Dermis blood vessel endothelial cell (primary cell): ENCODE data around the gene RIN3. TPM values are rescaled to one million over a fixed set of nuclear protein-coding genes. Genes with fewer than 3 reads are reported as not detected.

Experiments used
- DNase-seq: peaks from one replicate; pipeline ENCODE4 v3.0.0; 2010
- total RNA-seq: library from RNA; depleted of rRNA; stranded (reverse); fragments of >200 nt; gene quantifications from 2 replicates; pipeline ENCODE4 v1.2.3, GENCODE V29; 2014

RIN3 gene
- total RNA-seq, 1 donor from 2014 or later, result 11.1 TPM

DNA sequence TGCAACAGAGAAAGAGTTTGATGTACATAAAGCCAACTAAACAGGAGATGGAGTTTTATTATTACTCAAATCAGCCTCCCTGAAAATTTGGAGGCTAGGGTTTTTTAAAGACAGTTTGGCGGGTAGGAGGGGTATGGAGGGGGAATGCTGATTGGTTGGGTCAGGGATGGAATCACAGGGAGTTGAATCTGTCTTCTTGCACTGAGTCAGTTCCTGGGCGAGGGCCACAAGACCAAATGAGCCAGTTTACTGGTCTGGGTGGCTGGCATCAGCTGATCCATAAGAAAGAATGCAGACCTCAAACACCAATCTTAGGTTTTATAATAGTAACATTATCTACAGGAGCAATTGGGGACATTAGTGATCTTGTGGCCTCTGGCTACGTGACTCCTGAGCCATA, 64.9 kb downstream of the RIN3 start:
- no peak for DNase-seq

DNA sequence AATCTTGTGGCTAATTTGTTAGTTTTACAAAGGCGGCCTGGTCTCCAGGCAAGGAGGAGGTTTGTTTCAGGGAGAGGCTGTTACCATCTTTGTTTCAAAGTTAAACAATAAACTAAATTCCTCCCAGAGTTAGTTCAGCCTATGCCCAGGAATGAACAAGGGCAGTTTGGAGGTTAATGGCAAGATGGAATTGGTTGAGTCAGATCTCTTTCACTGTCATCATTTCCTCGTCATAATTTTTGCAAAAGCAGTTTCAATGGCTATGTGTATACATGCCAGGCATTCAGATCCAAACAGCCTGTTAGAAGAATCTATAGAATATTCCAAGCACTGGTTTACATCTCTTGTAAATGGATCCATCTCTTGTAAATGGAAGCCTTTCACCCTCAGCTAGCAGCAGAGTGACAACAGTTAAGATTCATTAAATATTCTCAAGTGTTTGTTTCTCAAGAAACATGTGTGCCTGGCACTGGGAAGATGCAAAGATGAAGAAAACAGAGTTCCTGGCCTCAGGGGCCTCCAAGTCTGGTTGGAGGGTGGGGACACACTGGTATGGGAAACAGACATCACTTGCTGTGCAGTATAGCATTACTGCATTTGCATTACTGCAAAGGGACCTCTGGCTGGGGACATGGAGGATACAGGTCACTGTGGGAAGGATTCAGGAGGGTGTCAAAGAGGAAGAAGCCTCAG, 65.8 kb downstream of the RIN3 start:
- no peak for DNase-seq

DNA sequence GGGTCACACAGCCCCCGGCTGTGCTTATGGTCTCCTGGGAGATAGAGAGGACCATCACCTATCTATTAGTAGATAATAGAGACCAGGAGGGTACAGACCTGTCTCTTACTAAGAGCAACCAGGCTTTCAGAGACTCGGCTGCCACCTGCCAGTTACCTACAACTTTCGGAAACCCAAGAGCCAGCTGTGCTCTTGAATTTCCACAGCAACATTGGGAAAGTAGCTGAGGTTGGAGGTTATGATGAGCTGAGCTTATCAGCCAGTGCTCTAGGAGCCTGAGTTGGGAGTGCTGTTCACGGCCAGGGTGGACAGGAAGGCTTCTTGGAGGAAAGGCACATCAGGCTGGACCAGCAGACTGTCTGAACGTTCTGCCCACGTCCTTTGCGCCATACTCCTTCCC, 67.6 kb downstream of the RIN3 start:
- DNase-seq, result no peak

DNA sequence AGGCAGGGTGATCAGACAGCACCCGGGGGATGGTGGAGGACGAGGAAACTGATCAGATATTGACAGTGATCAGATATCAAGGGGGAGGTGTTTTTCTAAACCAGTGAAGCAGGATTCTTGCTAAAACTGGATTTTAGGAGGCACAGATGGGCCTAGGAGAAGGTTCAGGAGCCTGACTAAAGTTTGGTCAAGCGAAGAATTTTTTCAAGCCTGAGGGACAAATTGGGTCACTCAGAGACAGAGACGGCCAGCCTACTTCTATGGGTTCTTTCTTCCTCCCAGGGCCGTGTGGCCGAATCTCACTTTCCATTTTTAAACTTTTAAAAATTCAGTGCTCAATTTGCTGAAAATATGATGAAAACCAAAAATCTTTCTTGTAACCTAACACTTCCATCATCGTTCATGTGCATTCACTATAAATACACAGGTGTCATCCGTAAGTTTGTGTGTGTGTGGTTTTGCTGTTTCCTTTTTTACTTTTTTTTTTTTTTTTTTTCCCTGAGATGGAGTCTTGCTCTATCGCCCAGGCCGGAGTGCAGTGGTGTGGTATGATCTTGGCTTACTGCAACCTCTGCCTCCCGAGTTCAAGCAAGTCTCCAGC, 68.5 kb downstream of the RIN3 start:
- no peak for DNase-seq

DNA sequence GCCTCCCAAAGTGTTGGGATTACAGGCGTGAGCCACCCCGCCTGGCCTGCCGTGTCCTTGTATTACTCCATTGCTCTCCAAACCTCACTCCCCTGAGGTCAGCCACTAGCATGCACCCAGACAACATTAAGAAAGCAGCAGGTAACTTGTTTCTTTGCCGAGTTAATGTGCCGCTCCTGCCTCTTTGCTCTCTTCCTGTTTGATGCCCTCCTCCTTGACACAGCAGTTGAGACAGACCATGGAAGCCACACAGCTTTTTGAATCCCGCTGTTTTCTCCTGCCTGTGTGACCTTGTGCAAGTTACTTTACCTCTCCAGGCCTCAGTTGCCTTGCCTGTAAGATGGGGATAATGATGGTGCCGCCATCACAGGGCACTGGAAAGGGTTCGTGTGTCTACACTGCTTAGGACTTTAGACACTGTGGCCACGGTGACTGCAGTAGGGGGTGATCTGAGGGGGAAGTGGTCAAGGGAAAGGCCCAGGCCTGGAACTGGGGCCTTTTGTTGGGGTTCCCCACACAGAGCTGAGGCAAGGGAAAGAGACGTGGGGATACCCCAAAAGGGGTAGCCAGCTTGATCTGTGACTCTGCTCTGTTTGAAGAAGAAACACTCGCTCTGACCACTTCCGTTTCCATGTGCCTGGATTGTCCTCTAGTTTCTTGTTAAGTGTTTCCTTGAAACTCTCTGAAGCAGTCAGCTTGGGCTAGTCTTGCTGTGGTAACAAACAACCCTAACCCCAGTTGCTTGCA, 69.3 kb downstream of the RIN3 start:
- no peak for DNase-seq

DNA sequence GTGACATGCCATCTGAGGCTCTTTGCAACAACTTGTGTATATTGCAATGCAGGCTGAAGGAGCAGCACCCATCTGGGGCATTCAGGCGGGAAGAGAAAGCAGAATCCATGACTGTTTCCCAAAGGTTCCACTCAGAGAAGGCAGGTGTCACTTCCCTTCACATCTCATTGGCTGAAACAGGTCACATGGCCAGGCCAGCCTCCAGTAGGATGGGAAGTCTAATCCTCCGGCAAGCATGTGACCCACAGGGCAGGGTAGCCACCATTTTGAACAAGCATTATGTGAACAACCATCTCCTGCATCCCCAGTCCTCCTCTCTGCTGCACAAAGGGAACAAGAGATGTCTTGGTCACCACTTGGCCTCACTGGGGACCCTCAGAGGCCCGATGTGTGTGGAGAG, 70.6 kb downstream of the RIN3 start:
- no peak for DNase-seq

DNA sequence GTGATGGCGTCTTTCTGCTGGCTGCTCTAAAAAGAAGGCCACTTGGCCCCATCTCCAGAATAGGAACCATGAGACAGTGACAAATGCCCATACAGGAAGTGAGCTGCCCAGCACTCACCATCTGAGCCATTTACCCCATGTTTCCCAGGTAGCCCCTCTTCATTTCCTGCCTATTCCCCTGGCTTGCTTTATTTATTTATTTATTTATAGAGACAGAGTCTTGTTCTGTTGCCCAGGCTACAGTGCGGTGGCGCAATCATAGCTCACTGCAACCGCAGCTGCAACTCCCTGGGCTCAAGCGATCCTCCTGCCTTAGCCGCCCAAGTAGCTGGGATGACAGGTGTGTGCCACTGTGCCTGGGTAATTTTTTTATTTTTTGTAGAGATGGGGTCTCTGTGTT, 71.2 kb downstream of the RIN3 start:
- DNase-seq, result no peak

DNA sequence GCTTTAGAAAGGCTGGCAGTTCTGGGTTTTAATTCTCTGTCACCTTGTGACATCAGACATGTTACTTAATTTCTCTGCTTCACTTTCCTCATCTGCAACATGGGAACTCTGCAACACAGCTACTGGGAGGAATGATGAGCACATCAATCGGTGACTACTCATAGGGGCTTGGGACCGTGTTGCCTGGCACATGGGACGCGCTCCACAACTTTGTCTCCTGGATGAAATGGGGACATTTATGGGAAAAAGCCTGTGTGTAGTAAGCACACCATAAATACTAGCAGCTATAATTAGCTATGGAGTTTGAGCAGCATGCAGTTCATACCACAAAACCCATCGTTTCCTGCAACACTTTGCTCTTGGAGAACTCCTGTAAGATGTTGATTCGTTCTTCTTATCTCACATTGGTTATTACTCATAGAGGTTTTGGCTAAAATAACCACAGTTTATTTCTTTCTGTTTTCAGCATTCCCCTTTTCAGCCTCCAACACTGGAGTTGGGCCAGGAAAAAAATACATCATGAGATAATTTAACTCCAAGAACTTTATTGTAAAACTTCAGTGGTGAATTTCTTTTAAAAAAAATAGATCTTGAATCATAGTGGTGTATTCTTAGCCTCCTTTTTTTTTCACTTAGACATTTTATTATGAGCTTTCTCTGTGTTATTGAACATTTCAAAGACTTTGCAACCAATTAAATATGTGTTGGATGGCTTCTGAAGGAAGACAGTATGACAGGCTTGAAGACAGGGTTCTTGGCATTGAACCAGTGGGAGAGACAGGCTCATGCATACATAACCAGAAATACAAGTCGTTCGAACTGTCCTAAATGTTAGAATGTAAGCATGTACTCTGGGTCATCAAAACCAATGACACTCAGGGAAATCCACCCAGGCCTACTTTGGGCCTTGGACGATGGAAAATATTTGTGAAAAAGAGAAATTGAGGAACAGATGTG, 72.7 kb downstream of the RIN3 start:
- no peak for DNase-seq

DNA sequence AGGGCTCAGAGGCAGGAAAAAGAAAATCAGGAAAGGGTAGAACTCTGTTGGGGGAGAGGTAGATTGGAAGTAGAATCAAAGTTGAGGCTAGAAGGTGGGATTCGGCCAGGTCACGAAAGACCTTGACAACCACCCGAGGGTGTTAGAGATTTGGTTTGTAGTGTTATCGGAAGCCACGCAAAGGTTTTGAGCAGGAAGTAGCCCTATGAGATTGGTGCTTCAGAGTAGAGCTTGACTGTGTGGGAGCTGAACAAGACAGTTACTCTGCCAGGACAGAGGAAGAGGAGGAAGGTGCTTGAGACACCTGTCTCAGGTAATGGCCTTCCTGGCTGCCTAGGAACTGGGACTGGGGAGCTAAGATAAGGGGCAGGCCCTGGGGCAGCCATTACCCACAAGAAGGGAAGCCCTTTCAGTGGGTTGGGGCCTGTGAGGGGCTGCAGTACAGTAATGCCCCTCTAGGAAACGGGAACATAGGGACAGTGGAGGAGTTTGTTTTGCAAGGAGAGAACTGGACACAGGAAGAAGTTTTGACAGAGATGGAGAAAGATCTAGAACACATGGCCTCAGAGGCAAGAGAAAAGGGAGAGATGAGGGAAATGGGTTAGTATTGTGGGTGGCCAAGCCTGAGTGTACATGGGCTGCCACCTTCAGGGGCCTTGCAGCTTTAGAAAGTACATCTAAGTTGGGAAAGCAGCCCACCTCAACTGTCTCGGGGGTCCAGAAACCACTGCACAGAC, 73.5 kb downstream of the RIN3 start:
- DNase-seq, result no peak

DNA sequence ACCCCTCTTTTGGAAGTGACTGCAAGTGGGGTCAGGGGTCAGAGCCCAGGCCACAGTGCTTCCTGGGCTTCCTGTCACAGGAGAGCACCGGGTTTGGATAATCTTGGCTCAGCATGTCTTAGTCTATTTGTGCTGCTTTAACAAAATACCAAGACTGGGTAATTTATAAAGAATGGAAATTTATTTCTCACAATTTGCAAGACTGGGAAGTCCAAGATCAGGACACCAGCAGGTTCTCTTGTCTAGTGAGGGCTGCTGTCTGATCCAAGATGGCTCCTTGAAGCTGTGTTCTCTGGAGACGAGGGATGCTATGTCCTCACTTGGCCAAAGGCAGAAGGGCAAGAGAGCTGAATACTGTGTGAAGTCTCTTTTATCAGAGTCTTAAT, 74.1 kb downstream of the RIN3 start:
- no peak for DNase-seq

DNA sequence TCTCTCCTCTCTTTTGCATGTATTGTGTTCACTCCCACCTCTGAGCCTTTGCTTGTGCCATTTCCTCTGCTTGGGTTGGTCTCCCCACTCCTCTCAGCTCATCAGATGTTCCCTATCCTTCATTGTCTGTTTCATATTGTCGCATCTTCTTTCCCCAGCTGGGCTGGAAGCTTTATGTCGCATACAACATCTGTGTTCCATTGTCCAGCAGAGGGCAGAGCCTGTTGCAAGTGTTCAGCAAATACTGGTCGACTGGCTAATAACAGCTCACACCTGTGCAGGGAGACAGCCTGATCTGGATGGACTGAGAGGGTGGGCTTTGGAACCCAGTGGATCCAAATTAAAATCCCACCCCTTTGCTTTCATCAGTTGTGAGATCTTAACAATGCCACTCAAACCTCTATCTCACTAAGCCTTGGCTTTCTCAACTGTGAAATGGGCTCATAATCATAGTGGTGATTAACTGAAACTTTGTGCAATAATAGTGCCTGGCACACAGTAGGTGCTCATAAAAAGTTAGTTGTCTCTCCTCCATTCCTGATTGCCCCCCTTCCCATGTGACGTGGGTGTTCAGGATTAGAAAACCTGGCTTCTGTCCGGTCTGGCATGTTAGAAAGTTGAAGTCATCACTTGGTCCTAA, 75.8 kb downstream of the RIN3 start:
- peak; percentile 36 for DNase-seq

DNA sequence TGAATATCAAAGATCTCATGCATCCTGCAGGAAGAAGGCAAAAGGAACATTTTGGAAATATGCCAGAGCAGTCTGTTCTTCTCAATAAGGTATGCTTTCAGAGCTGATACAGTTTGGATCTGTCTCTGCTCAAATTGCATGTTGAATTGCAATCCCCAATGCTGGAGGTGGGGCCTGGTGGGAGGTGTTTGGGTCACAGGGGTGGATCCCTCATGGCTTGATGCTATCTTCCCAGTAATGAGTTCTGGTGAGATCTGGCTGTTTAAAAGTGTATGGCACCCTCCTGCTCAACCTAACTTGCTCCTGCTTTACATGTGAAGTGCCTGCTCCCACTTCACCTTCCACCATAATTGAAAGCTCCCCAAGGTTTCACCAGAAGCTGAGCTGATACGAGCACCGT, 76.6 kb downstream of the RIN3 start:
- peak; percentile 38 for DNase-seq

DNA sequence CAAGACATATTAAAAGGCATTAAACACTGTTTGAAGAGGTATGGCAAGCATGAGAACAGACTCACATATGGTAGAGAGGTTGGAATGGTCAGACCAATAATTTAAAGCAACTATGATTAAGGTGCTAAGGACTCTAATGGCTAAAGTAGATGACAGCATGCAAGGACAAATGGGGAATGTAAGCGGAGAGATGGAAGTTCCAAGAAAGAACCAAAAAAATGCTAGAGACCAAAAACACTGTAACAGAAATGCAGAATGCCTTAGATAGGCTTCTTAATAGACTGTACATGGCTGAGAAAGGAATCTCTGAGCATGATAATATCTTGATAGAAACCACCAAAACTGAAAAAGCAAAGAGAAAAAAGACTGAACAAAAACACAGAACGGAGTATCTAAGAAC, 77.4 kb downstream of the RIN3 start:
- no peak for DNase-seq

DNA sequence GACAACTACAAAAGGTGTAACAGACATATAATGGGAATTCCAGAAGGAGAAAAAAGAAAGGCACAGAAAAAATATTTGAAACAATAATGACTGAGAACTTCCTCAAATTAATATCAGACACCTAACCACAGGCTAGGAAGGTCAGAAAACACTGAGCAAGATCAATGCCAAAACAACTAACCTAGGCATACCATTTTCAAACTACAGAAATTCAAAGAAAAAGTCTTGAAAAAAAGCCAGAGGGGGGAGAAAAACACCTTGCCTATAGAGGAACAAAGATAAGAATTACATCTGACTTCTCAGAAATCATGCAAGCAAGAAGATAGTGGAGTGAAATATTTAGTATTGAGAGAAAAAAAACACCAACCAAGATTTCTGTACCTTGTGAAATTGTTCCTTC, 77.8 kb downstream of the RIN3 start:
- DNase-seq, result no peak

DNA sequence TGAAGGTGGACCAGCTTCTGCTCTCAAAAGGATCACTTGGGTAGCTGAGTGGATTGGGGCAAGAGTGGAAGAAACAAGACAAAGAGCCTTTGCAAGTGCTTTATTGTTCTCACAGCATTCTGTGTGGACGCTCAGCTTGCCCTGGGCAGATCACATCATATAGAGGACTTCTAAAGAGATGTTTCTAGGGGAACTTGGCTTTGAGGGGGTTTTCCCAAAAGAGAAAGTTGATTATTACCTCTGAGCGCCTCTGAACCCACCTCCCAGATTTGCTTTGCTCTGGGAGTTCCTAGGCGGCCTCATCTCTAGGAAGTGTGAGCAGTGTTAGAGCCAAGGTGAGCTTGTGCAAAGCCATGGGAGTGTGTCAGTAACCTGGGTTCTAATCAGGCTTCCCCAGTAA, 81.7 kb downstream of the RIN3 start:
- no peak for DNase-seq

DNA sequence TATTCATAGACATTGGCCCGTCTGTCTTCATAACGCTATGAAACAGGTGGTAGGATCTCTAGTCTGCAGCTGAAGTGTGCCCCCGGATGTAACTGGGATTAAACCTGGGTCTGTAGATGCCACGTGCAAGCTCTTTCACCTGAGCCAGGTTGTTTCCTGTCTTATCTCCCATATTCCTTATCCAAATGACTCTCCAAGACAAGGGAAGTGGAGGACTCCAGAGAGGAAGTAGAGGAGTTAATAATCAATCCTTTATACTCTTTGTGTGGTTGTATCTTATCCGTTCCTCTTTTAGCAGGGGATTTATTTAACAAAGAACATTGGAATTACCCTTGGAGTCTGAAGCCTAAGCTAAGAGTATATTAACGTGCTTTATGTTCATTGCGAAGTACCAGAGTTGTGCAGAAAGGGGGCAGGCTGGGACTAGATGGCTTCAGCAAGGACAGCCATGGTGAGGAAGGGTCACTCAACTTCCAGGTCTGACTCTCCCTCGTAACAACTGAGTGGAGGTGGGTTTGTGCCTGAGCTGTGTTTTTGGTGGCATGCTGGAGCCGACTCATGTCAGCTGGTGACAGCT, 82.8 kb downstream of the RIN3 start:
- no peak for DNase-seq

DNA sequence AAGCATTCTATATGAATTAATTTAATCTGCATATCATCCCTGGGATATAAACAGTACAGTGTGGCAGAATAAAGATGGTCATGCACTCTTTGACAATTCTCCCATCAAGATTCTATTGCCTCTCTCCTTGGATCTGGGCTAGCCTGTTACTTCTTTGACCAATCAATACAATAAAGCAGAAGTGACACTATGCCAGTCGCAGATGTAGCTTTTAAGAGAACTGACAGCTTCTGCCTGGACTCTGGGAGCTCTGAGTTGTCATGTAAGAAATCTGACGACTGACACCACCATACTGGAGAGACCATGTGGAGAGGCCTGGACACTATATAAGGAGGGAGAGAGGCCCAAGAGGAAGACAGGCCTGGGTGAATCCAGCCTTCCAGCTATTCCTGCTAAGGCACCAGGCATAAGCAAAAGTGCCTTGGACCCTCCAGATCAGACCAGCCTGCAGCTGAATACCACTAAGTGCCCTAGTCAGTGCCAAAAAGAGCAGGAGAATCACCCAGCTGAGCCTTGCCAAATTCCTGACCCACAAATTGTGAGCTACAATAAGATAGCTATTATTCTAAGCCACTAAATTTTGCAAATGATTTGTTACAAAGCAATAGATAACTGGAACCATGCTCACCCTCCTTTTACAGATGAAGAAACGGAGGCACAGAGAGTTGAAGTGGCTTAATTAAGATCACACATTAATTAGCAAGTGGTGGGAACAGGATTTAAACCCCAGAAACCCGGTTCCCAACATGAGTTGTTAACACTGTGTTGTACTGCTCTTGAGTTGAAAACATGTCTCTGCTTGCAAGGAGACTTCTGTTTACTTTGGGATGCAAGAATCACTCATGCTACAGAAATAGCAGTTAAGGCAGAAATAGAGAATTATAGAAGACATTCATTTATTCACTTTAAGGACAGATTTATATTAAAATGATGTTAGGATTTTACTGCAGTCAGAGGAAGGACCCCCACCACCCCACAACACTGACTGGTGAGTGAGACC, 84.6 kb downstream of the RIN3 start:
- no peak for DNase-seq

DNA sequence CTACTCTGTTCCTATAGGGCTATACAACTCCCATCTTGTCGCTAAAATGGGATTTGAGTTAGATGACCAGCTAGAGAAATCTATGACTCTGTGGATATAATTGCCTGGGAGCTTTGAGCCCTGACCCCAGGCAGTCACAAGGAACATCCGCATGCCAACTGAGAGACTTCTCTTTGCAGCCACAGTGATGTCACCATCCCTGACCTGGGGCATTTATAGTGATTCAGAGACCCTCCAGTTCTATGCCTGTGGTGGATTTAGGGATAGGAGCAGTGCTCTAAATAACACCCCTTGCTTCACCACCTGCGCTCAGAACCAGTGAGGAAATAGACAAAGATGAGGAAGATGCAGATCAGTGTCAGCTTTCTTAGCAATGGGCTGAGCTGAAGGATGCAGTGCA, 86.2 kb downstream of the RIN3 start:
- no peak for DNase-seq

DNA sequence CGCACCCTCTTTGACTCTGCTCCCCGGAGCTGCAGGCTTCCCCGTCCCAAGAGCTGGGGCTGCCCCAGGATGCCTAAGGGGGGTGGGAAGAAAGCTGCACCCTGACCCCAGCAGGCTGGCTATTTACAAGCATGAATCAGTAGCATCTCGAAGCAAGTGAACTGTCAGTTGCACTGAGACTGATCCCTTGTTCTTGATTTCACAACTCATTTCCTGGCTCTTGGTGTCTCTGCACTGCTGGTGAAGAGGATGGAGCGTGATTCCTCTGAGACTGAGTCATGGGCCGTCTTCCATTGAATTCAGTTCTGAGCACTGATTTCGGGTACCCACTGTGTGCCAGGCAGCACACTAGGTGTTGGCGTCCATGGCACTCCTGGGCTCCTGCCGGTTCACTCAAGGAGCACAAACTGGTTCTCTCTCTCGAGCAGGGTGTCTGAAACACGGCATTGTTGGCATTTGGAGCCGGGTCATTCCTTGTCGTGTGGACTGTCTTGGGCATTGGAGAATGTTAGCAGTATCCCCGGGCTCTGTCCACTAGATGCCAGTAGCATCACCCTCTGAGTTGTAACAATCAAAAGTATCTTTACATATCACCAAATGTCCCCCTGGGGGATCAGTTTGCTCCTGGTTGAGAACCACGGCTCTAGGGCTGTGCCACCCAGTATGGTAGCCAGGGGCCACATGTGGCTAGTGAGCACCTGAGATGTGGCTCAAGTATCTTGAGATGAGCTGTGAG, 86.9 kb downstream of the RIN3 start:
- DNase-seq, result peak; percentile 26
